Measurements from ENCODE around the gene PTPRN2. TPM values are rescaled to one million over a fixed set of nuclear protein-coding genes. Genes with fewer than 3 reads are reported as not detected.

PTPRN2 gene
- total and polyA plus RNA-seq, 8 donors: 12.2 to 49.2 (median 31.8) TPM

DNA sequence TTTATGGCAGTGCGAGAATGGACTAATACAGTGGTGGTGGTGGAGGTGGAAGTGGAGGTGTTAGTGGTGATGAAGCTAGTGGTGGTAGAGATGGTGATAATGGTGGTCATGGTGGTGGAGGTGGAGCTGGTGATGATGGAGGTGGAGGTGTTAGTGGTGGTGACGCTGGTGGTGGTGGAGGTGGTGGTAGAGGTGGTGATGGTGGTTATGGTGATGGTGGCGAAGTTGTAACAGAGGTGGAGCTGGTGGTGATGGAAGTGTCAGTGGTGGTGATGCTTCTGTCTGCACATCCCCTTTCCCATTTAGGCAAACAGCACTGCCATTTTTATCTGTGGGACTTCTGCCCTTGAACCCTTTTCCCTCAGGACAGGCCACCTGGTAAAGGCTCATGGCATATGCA lies 7.4 kb upstream of the PTPRN2 start:
- TF ChIP-seq, protein P1, sequence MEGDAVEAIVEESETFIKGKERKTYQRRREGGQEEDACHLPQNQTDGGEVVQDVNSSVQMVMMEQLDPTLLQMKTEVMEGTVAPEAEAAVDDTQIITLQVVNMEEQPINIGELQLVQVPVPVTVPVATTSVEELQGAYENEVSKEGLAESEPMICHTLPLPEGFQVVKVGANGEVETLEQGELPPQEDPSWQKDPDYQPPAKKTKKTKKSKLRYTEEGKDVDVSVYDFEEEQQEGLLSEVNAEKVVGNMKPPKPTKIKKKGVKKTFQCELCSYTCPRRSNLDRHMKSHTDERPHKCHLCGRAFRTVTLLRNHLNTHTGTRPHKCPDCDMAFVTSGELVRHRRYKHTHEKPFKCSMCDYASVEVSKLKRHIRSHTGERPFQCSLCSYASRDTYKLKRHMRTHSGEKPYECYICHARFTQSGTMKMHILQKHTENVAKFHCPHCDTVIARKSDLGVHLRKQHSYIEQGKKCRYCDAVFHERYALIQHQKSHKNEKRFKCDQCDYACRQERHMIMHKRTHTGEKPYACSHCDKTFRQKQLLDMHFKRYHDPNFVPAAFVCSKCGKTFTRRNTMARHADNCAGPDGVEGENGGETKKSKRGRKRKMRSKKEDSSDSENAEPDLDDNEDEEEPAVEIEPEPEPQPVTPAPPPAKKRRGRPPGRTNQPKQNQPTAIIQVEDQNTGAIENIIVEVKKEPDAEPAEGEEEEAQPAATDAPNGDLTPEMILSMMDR (IDR thresholded peaks at IDR 0.05): no peak
- Histone ChIP-seq H3K27me3 (no peaks in the 10 kb centered on the region), H3K4me3 (no peak overlapping the region), H3K9me3 (no peaks in the 10 kb centered on the region), H3K4me1 (no peaks in the 10 kb centered on the region), H3K27ac (no peak overlapping the region), H3K36me3 (no peaks in the 10 kb centered on the region)
- no peak for DNase-seq
- intact Hi-C loops (cut with DNase I): no loop called here
- no peak for FAIRE-seq
- 70 to 72% methylated on average over 3 of the region's 3 CpGs for WGBS, 2 donors
- ATAC-seq: peak in 2 of 4 donors; percentile 76 to 77

DNA sequence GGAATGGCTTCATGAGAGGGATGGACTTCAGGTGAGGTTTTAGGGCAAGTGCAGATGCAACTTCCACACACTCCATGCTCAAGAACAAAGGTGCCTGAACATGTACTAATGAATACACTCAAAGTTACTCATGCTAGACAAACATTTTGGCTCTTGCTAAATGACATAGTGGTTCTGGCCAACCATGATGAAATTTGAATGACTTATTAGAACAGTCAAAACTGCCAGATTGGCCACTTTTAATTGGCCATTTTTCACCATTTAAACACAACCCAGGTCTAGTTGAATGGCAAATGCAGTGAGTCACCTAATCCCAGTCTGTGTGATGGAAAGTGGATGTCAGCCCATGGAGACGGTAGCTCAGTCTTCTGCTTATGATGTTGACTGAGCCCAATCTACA lies 4.9 kb upstream of the PTPRN2 start:
- Histone ChIP-seq H3K9me3 (no peaks in the 10 kb centered on the region), H3K36me3 (no peaks in the 10 kb centered on the region), H3K27me3 (no peaks in the 10 kb centered on the region), H3K27ac (no peak overlapping the region), H3K4me1 (no peaks in the 10 kb centered on the region), H3K4me3 (no peak overlapping the region)
- ATAC-seq (no peak), DNase-seq (no peak), FAIRE-seq (no peak)
- TF ChIP-seq, protein P1 (IDR thresholded peaks at IDR 0.05): no peak
- intact Hi-C loops (cut with DNase I): no loop called here
- 95 to 100% methylated on average over 1 of the region's 1 CpG for whole genome bisulfite sequencing, 2 donors

- no peaks in the 10 kb centered on the region for H3K27me3 ChIP-seq
- WGBS, 2 donors: 87 to 91% methylated on average over 15 of the region's 15 CpGs
- FAIRE-seq: no peak
- H3K4me1 ChIP-seq: no peaks in the 10 kb centered on the region
- intact Hi-C loops (cut with DNase I): no loop called here
- H3K27ac ChIP-seq: no peak overlapping the region
- H3K4me3 ChIP-seq: no peak overlapping the region
- no peaks in the 10 kb centered on the region for H3K9me3 ChIP-seq
- TF ChIP-seq, protein P1 (IDR thresholded peaks at IDR 0.05): no peak
- no peak for ATAC-seq
- no peak for DNase-seq
- no peaks in the 10 kb centered on the region for H3K36me3 ChIP-seq
Measured at GRCh38 chr7:158591944-158592343, 4.3 kb upstream of the PTPRN2 start.

- Histone ChIP-seq H3K27me3 (no peaks in the 10 kb centered on the region), H3K9me3 (no peaks in the 10 kb centered on the region), H3K4me1 (peaks cover 8 to 12% (median 8%) of the 10 kb centered on the region in 3 donors), H3K27ac (no peak overlapping the region), H3K36me3 (no peaks in the 10 kb centered on the region), H3K4me3 (no peak overlapping the region)
- TF ChIP-seq, protein P1 (IDR thresholded peaks at IDR 0.05): no peak
- intact Hi-C loops (cut with DNase I): no loop called here
- DNase-seq (no peak), ATAC-seq (no peak), FAIRE-seq (no peak)
- WGBS, 2 donors: 89 to 91% methylated on average over 12 of the region's 12 CpGs
Measured at GRCh38 chr7:158590181-158590530, 2.5 kb upstream of the PTPRN2 start.

DNA sequence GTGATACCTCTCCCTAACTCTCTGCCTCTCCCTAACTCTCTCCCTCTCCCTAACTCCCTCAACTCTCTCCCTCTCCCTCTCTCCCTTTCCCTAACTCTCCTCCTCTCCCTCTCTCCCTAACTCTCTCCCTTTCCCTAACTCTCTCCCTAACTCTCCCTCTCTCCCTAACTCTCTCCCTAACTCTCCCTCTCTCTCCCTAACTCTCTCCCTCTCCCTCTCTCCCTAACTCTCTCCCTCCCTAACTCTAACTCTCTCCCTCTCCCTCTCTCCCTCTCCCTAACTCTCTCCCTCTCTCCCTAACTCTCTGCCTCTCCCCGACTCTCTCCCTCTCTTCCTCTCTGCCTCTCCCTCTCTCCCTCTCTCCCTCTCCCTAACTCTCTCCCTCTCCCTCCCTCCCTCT lies 2.0 kb upstream of the PTPRN2 start:
- FAIRE-seq (no peak), DNase-seq (no peak), ATAC-seq (no peak)
- H3K4me3 ChIP-seq: no peak overlapping the region
- no peaks in the 10 kb centered on the region for H3K9me3 ChIP-seq
- intact Hi-C loops (cut with DNase I): no loop called here
- peaks cover 10 to 16% (median 11%) of the 10 kb centered on the region in 3 donors for H3K4me1 ChIP-seq
- H3K27ac ChIP-seq: no peak overlapping the region
- no peaks in the 10 kb centered on the region for H3K36me3 ChIP-seq
- WGBS, 2 donors: 66 to 69% methylated on average over 1 of the region's 1 CpG
- no peaks in the 10 kb centered on the region for H3K27me3 ChIP-seq
- TF ChIP-seq, protein P1 (IDR thresholded peaks at IDR 0.05): no peak
